Neutrophil (primary cell): ENCODE results near the gene STK38.

Experiments
- H3K27ac ChIP-seq: fragments of 200-600 bp; sonication (generic); 2 replicates; pipeline ENCODE4 v1.5.1; 2016; ENCODE audit warnings: mild to moderate bottlenecking, moderate library complexity
- H3K27me3 ChIP-seq: fragments of 200-600 bp; sonication (generic); 2 replicates; pipeline ENCODE4 v1.6.0; 2016; ENCODE audit warnings: mild to moderate bottlenecking
- H3K36me3 ChIP-seq: fragments of 200-600 bp; sonication (generic); 2 replicates; pipeline ENCODE4 v1.5.1; 2017
- H3K4me1 ChIP-seq, 2 experiments: fragments of 200-600 bp in 1 of 2; sonication (generic) in 1 of 2; 1 replicate in 1 of 2; 2 replicates in 1 of 2; pipeline versions ENCODE4 v1.5.1 to v1.6.1; 2013 to 2016; ENCODE audit warnings: low read depth in 1 of 2, low read length in 1 of 2, mild to moderate bottlenecking in 1 of 2, moderate library complexity in 1 of 2; ENCODE audit not compliant: control insufficient read depth in 1 of 2, insufficient read depth in 1 of 2
- H3K4me3 ChIP-seq, 2 experiments: fragments of 200-600 bp in 1 of 2; sonication (generic) in 1 of 2; 1 replicate in 1 of 2; 2 replicates in 1 of 2; pipeline ENCODE4 v1.5.1; 2013 to 2016; ENCODE audit warnings: low read depth in 1 of 2, low read length in 1 of 2, mild to moderate bottlenecking in 1 of 2, moderate library complexity in 1 of 2
- H3K9me3 ChIP-seq: fragments of 200-600 bp; sonication (generic); 2 replicates; pipeline ENCODE4 v1.5.1; 2016
- CTCF ChIP-seq: fragments of 200-600 bp; sonication (generic); IDR thresholded peaks from 2 replicates; pipeline ENCODE4 v1.5.1; 2016; ENCODE audit warnings: antibody characterized with exemption

Gene STK38

GRCh38 chr6:36469148-36469661 lies 78.1 kb downstream of the STK38 start:
- TF ChIP-seq CTCF = no peak
- Histone ChIP-seq H3K9me3 (no peaks in the 10 kb centered on the region), H3K4me3 (no peak overlapping the region), H3K4me1 (no peaks in the 10 kb centered on the region), H3K27me3 (no peaks in the 10 kb centered on the region), H3K36me3 (peaks cover 31% of the 10 kb centered on the region), H3K27ac (peak overlapping the region; percentile 7)

- H3K27ac ChIP-seq = no peak overlapping the region
- H3K36me3 ChIP-seq = peaks cover 24% of the 10 kb centered on the region
- H3K4me1 ChIP-seq = no peaks in the 10 kb centered on the region
- TF ChIP-seq CTCF = no peak
- no peaks in the 10 kb centered on the region for H3K27me3 ChIP-seq
- H3K9me3 ChIP-seq = no peaks in the 10 kb centered on the region
- no peak overlapping the region for H3K4me3 ChIP-seq
These were observed 79.7 kb downstream of the STK38 start for GRCh38 chr6:36467625-36468024.

- H3K27me3 ChIP-seq = no peaks in the 10 kb centered on the region
- no peaks in the 10 kb centered on the region for H3K36me3 ChIP-seq
- H3K27ac ChIP-seq = no peak overlapping the region
- no peaks in the 10 kb centered on the region for H3K4me1 ChIP-seq
- no peaks in the 10 kb centered on the region for H3K9me3 ChIP-seq
- TF ChIP-seq CTCF = no peak
- no peak overlapping the region for H3K4me3 ChIP-seq
These were observed 83.0 kb downstream of the STK38 start for GRCh38 chr6:36464233-36464632.

GRCh38 chr6:36463676-36464075 lies 83.6 kb downstream of the STK38 start:
- no peaks in the 10 kb centered on the region for H3K4me1 ChIP-seq
- no peak overlapping the region for H3K4me3 ChIP-seq
- H3K27ac ChIP-seq = peak overlapping the region; percentile 11
- no peaks in the 10 kb centered on the region for H3K36me3 ChIP-seq
- TF ChIP-seq CTCF = no peak
- H3K27me3 ChIP-seq = no peaks in the 10 kb centered on the region
- H3K9me3 ChIP-seq = no peaks in the 10 kb centered on the region

- no peaks in the 10 kb centered on the region for H3K4me1 ChIP-seq
- H3K27ac ChIP-seq = peak overlapping the region; percentile 26
- H3K9me3 ChIP-seq = no peaks in the 10 kb centered on the region
- no peaks in the 10 kb centered on the region for H3K36me3 ChIP-seq
- H3K27me3 ChIP-seq = no peaks in the 10 kb centered on the region
- no peak overlapping the region for H3K4me3 ChIP-seq
- TF ChIP-seq CTCF = no peak
These were observed 85.6 kb downstream of the STK38 start for GRCh38 chr6:36461646-36462045.

GRCh38 chr6:36460916-36461315 lies 86.4 kb downstream of the STK38 start:
- no peak overlapping the region for H3K27ac ChIP-seq
- H3K4me1 ChIP-seq = no peaks in the 10 kb centered on the region
- no peak overlapping the region for H3K4me3 ChIP-seq
- no peak for TF ChIP-seq CTCF
- H3K9me3 ChIP-seq = no peaks in the 10 kb centered on the region
- no peaks in the 10 kb centered on the region for H3K27me3 ChIP-seq
- H3K36me3 ChIP-seq = no peaks in the 10 kb centered on the region
